Renal pelvis (tissue), 12 donors: ENCODE results near the gene SYDE2. TPM values are rescaled to one million over a fixed set of nuclear protein-coding genes. Genes with fewer than 3 reads are reported as not detected.
A peak's percentile ranks its signal among the peaks of the same experiment; 100 is the strongest.
"Not testable (repeated sequence)": the region's sequence is repeated elsewhere in the genome, so short reads cannot be mapped to it uniquely, and the experiment has no call there.

Experiments used
- DNase-seq: peaks from one replicate; pipeline ENCODE4 v3.0.0-alpha.2; 2013
- long read RNA-seq, 16 experiments: transcript quantifications; one replicate each; lab custom pipeline, GENCODE V29; 2026
- polyA plus RNA-seq, 3 donors: library from polyadenylated mRNA; unstranded; fragments of 120-200 nt; gene quantifications; one replicate each; pipeline ENCODE4 v1.2.1, GENCODE V29; 2013; ENCODE audit not compliant: insufficient read length in 3 of 3

SYDE2 gene, protein sequence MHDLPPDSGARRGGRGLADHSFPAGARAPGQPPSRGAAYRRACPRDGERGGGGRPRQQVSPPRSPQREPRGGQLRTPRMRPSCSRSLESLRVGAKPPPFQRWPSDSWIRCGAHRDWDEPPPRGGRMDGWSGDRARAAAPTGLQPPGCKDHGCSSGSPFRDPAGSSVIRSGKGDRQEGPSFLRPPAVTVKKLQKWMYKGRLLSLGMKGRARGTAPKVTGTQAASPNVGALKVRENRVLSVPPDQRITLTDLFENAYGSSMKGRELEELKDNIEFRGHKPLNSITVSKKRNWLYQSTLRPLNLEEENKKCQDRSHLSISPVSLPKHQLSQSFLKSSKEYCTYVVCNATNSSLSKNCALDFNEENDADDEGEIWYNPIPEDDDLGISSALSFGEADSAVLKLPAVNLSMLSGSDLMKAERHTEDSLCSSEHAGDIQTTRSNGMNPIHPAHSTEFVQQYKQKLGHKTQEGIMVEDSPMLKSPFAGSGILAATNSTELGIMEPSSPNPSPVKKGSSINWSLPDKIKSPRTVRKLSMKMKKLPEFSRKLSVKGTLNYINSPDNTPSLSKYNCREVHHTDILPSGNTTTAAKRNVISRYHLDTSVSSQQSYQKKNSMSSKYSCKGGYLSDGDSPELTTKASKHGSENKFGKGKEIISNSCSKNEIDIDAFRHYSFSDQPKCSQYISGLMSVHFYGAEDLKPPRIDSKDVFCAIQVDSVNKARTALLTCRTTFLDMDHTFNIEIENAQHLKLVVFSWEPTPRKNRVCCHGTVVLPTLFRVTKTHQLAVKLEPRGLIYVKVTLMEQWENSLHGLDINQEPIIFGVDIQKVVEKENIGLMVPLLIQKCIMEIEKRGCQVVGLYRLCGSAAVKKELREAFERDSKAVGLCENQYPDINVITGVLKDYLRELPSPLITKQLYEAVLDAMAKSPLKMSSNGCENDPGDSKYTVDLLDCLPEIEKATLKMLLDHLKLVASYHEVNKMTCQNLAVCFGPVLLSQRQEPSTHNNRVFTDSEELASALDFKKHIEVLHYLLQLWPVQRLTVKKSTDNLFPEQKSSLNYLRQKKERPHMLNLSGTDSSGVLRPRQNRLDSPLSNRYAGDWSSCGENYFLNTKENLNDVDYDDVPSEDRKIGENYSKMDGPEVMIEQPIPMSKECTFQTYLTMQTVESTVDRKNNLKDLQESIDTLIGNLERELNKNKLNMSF
- polyA plus RNA-seq: 10 to 100 TPM in 2 of 3 donors, 1 to 10 TPM in 1; 6.8 to 12.0 (median 10.4) TPM
- long read RNA-seq, donor 1, partial matches to known transcripts: 0 of 3 reads
- long read RNA-seq, donor 1, other reads (novel, unspliced or antisense): 0 of 3 reads
- long read RNA-seq, donor 2, partial matches to known transcripts: 0 of 1 reads
- long read RNA-seq, donor 2, other reads (novel, unspliced or antisense): 0 of 1 reads
- long read RNA-seq, donor 3, partial matches to known transcripts: 0 of 1 reads
- long read RNA-seq, donor 3, other reads (novel, unspliced or antisense): 0 of 1 reads
- long read RNA-seq, donor 4, full-length matches to known transcripts: 1 of 1 reads
- long read RNA-seq, donor 4, partial matches to known transcripts: 0 of 1 reads
- long read RNA-seq, donor 4, other reads (novel, unspliced or antisense): 0 of 1 reads
- long read RNA-seq, donor 5: 0 reads
- long read RNA-seq, donor 6, partial matches to known transcripts: 0 of 3 reads
- long read RNA-seq, donor 6, other reads (novel, unspliced or antisense): 0 of 3 reads
- long read RNA-seq, donor 7, full-length matches to known transcripts: 2 of 2 reads
- long read RNA-seq, donor 7, partial matches to known transcripts: 0 of 2 reads
- long read RNA-seq, donor 7, other reads (novel, unspliced or antisense): 0 of 2 reads
- long read RNA-seq, donor 8: 0 reads
- long read RNA-seq, donor 9: 0 reads
- long read RNA-seq, donor 10, full-length matches to known transcripts: 4 of 4 reads
- long read RNA-seq, donor 10, partial matches to known transcripts: 0 of 4 reads
- long read RNA-seq, donor 10, other reads (novel, unspliced or antisense): 0 of 4 reads
- long read RNA-seq, donor 11: 0 reads
- long read RNA-seq, donor 12, full-length matches to known transcripts: 2 of 2 reads
- long read RNA-seq, donor 12, partial matches to known transcripts: 0 of 2 reads
- long read RNA-seq, donor 12, other reads (novel, unspliced or antisense): 0 of 2 reads
- long read RNA-seq, donor 13, partial matches to known transcripts: 0 of 1 reads
- long read RNA-seq, donor 13, other reads (novel, unspliced or antisense): 0 of 1 reads
- long read RNA-seq, donor 14: 0 reads
- long read RNA-seq, donor 15, partial matches to known transcripts: 0 of 1 reads
- long read RNA-seq, donor 15, other reads (novel, unspliced or antisense): 0 of 1 reads
- long read RNA-seq, donor 16, full-length matches to known transcripts: 1 of 1 reads
- long read RNA-seq, donor 16, partial matches to known transcripts: 0 of 1 reads
- long read RNA-seq, donor 16, other reads (novel, unspliced or antisense): 0 of 1 reads

DNA sequence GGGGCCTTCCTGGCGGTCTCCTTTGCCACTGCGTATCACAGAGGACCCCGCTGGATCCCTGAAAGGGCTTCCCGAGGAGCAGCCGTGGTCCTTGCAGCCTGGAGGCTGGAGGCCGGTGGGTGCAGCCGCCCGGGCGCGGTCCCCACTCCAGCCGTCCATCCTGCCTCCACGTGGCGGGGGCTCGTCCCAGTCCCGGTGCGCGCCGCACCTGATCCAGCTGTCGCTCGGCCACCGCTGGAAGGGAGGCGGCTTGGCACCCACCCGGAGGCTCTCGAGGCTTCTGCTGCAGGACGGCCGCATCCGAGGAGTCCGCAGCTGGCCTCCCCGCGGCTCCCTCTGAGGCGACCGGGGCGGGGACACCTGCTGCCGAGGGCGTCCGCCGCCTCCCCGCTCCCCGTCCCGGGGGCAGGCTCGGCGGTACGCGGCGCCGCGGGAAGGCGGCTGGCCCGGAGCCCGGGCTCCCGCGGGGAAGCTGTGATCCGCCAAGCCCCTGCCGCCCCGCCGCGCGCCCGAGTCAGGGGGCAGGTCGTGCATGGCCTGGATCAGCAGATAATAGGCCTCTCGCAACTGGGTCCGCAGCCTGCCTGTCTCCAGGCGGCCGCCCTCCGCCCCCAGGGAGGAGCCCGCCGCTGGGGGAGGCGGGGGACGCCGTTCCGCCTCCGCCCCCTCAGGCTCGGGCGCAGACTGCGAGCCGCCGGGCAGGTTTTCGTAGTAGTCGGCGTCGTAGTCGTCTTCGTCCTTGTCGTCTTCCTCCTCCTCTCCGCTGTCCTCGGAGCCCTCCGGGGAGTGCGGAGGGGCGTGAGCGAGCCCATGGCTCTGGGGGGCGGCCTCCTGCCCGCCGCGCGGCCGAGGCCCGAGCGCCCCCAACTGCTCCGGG is at the start of gene SYDE2:
Gene SYDE2, minus strand, starts transcription at position 554 of the 877 bp plus-strand sequence. Its CDS starts 20 bp downstream, at position 534.
- peak; percentile 71 for DNase-seq

DNA sequence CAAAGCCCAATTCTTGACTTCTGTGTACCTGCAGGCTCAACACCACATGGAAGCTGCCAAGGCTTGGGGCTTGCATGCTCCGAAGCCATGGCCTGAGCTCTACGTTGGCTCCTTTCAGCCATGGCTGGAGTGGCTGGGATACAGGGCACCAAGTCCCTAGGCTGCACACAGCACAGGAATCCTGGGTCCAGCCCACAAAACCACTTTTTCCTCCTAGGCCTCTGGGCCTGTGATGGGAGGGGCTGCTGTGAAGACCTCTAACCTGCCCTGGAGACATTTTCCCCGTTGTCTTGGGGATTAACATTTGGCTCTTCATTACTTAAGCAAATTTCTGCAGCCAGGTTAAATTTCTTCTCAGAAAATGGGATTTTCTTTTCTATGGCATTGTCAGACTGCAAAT is 48.2 kb upstream of the SYDE2 start:
- not testable (repeated sequence) for DNase-seq

GRCh38 chr1:85245891-85246290 is 45.1 kb upstream of the SYDE2 start:
- no peak for DNase-seq

DNA sequence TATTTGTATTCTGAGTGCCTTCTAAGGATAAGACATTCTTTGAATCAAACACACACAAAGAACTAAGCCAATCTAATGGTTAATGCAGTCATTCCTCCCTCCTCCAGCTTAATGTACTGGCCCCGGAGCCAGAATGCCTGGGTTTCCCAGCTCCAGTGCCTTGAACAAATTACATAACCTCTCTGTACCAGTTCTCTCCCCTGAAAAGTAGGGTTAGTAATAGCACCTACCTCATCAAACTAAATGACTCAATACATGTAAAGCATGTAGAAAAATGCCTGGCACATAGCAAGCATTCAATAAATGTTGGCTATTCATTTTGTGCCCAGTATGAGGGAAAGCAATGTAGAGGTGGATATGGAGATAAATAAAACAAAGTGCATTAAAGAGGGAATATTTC is 44.6 kb upstream of the SYDE2 start:
- no peak for DNase-seq

DNA sequence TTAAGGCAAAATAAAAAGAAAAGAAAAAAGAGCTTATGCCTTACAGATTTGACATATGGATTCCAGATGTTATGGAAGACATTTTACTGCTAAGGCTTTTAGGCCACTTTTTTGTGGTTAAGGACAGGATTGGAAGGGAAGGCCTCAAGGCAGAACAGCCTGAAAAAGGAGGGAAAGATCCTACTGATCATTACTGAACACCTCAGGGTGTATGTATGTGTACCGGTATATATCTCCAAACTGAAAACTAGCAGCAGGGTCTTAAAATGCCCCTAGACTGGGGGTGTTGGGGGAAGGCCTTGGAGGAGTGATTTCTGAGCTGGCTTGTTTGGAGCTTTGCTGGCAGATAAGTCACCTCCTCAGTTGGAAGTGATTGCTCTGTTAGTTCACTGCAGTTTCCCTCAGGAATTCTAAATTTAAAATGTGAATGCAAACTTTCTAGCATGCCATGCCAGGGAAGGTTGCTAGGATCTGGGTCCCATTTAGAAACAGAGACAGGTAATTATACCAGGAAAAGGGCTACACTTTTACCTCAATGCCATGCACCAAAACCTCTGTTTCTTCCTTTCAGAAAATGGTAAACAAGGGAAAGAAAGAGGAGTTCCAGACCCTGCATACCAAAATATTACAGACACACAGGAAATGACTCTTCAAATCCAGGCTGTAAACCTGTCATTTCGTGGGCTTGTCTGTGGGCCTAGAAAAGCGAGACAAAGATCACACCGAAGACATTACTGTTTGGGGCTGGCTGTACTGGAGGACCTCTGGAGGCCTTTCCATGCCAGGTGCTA is 43.6 kb upstream of the SYDE2 start:
- no peak for DNase-seq

- DNase-seq: no peak
These were observed 42.6 kb upstream of the SYDE2 start for GRCh38 chr1:85243372-85243771.

GRCh38 chr1:85240643-85241042 is 39.8 kb upstream of the SYDE2 start:
- no peak for DNase-seq

DNA sequence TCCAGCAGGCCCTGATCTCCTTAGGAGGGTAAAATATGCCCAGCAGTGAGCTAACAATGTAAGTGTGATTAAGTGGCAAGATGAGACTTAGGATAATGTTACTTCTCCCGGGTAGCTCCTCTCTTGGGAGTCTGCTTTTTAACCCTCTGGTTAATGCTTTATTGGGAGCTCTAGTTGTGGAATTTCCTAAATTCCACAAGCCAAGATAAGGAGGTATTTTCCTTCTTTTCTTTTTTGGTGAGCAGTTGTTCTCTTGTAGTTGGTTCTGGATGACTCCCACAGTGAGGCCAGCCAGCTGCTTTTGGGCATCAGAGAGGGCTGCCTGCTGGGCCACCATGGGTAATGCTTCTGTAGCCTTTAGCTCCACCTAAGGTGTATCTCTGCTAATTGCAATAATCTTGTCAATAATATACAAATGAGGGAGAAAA is 39.4 kb upstream of the SYDE2 start:
- no peak for DNase-seq

DNA sequence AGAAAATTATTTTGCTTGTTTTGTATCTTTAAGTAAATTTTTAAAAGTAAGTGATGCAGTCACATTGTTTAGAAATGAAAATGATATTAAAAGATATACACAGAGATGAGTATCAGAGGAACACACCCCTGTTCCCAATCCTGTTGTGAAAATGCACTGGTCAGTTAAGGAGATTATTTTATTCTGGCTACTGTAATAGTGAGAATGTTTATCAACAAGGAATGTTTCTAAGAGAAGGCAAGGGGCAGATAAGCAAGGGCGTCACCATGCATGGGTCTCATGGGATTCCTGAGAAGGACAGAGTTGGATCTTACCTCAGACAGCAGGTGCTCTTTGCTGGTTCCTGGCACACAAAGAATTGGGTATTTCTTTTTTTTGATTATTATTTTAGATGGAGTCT is 36.8 kb upstream of the SYDE2 start:
- no peak for DNase-seq

- DNase-seq: no peak
These were observed 29.6 kb upstream of the SYDE2 start for GRCh38 chr1:85230305-85230977.

DNA sequence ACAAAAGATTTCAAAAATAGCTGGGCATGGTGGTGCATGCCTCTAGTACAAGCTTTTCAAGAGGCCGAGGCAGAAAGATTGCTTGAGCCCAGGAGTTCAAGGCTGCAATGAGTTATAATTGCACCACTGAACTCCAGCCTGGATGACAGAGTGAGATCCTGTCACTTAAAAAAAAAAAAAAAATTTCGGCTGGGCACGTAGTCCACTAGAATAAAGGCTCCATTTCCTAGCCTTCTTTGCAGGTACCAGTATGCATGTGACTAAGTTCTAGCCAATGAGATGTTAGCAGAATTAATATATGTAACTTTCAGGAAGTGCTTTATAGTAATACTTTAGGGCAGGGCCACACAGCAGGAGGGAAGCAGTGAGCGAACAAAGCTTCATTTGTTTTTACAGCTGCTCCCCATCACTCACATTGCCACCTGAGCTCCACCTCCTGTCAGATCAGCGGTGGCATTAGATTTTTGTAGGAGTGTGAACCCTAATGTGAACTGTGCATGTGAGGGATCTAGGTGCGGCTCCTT is 28.8 kb upstream of the SYDE2 start:
- no peak for DNase-seq

DNA sequence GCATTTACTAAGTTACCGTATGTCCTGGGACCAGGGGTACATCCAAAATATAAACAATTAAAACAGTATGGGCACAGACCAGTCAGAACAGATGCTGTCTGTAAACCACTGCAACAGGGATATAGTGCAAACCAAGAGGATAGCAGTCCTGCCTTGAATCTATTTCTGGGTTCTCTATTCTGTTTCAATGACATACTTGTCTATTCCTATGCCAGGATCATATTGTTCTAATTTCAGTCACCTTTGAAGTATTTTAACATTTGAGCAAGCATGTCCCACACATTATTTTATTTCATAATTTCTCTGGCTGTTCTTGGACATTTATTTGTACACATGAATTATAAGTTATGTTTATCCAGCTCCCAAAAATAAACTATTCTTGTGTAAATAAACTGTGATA is 28.2 kb upstream of the SYDE2 start:
- no peak for DNase-seq

GRCh38 chr1:85225624-85226380 is 25.0 kb upstream of the SYDE2 start:
- no peak for DNase-seq

GRCh38 chr1:85224734-85225623 is 24.2 kb upstream of the SYDE2 start:
- peak; percentile 70 for DNase-seq

GRCh38 chr1:85224295-85224694 is 23.5 kb upstream of the SYDE2 start:
- no peak for DNase-seq
